ENCODE measurements around the gene DSCAML1. TPM values are rescaled to one million over a fixed set of nuclear protein-coding genes. Genes with fewer than 3 reads are reported as not detected.

The DSCAML1 gene
- total and polyA plus RNA-seq, 2 donors: 0.32 to 0.47 TPM

- WGBS: 94% methylated on average over 4 of the region's 4 CpGs
- Histone ChIP-seq H3K27me3 (ENCODE audit: control insufficient read depth in 2 of 2, insufficient read depth in 1 of 2, low read length in 1 of 2) (peaks cover 7 to 58% of the 10 kb centered on the region in 2 donors), H3K9me3 (ENCODE audit: control insufficient read depth in 2 of 2, insufficient read depth in 1 of 2, low read length in 1 of 2) (no peaks in the 10 kb centered on the region), H3K4me1 (ENCODE audit: control insufficient read depth in 2 of 2, insufficient read depth in 2 of 2, low read length in 2 of 2) (no peaks in the 10 kb centered on the region), H3K36me3 (ENCODE audit: control insufficient read depth in 2 of 2, insufficient read depth in 2 of 2, low read length in 1 of 2) (no peaks in the 10 kb centered on the region), H3K4me3 (ENCODE audit: low read length in 2 of 2) (no peak overlapping the region), H3K27ac (ENCODE audit: low read depth in 1 of 2, low read length in 1 of 2) (no peak overlapping the region)
- no peak for DNase-seq (ENCODE audit: low read depth in 6 of 9, low spot score in 9 of 9)
These were observed 7.8 kb downstream of the DSCAML1 start for GRCh38 chr11:117789241-117789640.

GRCh38 chr11:117786135-117786870 is 10.7 kb downstream of the DSCAML1 start:
- Histone ChIP-seq H3K27me3 (ENCODE audit: control insufficient read depth in 2 of 2, insufficient read depth in 1 of 2, low read length in 1 of 2) (peaks cover 0 to 35% of the 10 kb centered on the region in 2 donors), H3K4me1 (ENCODE audit: control insufficient read depth in 2 of 2, insufficient read depth in 2 of 2, low read length in 2 of 2) (no peaks in the 10 kb centered on the region), H3K36me3 (ENCODE audit: control insufficient read depth in 2 of 2, insufficient read depth in 2 of 2, low read length in 1 of 2) (no peaks in the 10 kb centered on the region), H3K9me3 (ENCODE audit: control insufficient read depth in 2 of 2, insufficient read depth in 1 of 2, low read length in 1 of 2) (no peaks in the 10 kb centered on the region), H3K27ac (ENCODE audit: low read depth in 1 of 2, low read length in 1 of 2) (no peak overlapping the region), H3K4me3 (ENCODE audit: low read length in 2 of 2) (no peak overlapping the region)
- 83% methylated on average over 14 of the region's 14 CpGs for WGBS
- DNase-seq (ENCODE audit: low read depth in 6 of 9, low spot score in 9 of 9): no peak

GRCh38 chr11:117782101-117782500 is 14.9 kb downstream of the DSCAML1 start:
- H3K9me3 ChIP-seq (ENCODE audit: control insufficient read depth in 2 of 2, insufficient read depth in 1 of 2, low read length in 1 of 2): no peaks in the 10 kb centered on the region
- H3K27ac ChIP-seq (ENCODE audit: low read depth in 1 of 2, low read length in 1 of 2): no peak overlapping the region
- DNase-seq (ENCODE audit: low read depth in 6 of 9, low spot score in 9 of 9): no peak
- 93% methylated on average over 11 of the region's 11 CpGs for WGBS
- no peaks in the 10 kb centered on the region for H3K36me3 ChIP-seq (ENCODE audit: control insufficient read depth in 2 of 2, insufficient read depth in 2 of 2, low read length in 1 of 2)
- no peaks in the 10 kb centered on the region for H3K4me1 ChIP-seq (ENCODE audit: control insufficient read depth in 2 of 2, insufficient read depth in 2 of 2, low read length in 2 of 2)
- peaks cover 0 to 35% of the 10 kb centered on the region in 2 donors for H3K27me3 ChIP-seq (ENCODE audit: control insufficient read depth in 2 of 2, insufficient read depth in 1 of 2, low read length in 1 of 2)
- no peak overlapping the region for H3K4me3 ChIP-seq (ENCODE audit: low read length in 2 of 2)

DNA sequence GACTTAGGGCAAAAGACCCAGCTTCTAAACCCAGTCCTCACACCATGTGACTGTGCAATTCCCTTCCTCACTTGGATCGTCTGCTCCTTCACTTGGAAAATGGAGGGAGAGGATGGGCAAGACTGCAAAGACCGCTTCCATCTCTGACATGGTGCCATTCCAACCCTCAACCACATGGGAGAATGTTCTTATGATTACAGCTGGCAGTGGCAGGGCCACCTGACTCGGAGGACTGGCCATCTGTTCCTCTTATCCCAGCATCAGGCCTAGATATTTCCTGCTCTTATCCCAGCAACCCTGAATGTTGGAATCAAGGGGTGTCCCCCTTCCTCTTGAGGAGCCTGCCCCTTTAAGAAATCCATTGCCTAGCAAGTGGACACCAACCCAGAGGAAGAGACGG is 15.4 kb downstream of the DSCAML1 start:
- peaks cover 0 to 32% of the 10 kb centered on the region in 2 donors for H3K27me3 ChIP-seq (ENCODE audit: control insufficient read depth in 2 of 2, insufficient read depth in 1 of 2, low read length in 1 of 2)
- no peaks in the 10 kb centered on the region for H3K4me1 ChIP-seq (ENCODE audit: control insufficient read depth in 2 of 2, insufficient read depth in 2 of 2, low read length in 2 of 2)
- WGBS: 96% methylated on average over 4 of the region's 4 CpGs
- DNase-seq (ENCODE audit: low read depth in 6 of 9, low spot score in 9 of 9): no peak
- no peaks in the 10 kb centered on the region for H3K9me3 ChIP-seq (ENCODE audit: control insufficient read depth in 2 of 2, insufficient read depth in 1 of 2, low read length in 1 of 2)
- H3K27ac ChIP-seq (ENCODE audit: low read depth in 1 of 2, low read length in 1 of 2): no peak overlapping the region
- no peaks in the 10 kb centered on the region for H3K36me3 ChIP-seq (ENCODE audit: control insufficient read depth in 2 of 2, insufficient read depth in 2 of 2, low read length in 1 of 2)
- H3K4me3 ChIP-seq (ENCODE audit: low read length in 2 of 2): no peak overlapping the region

DNA sequence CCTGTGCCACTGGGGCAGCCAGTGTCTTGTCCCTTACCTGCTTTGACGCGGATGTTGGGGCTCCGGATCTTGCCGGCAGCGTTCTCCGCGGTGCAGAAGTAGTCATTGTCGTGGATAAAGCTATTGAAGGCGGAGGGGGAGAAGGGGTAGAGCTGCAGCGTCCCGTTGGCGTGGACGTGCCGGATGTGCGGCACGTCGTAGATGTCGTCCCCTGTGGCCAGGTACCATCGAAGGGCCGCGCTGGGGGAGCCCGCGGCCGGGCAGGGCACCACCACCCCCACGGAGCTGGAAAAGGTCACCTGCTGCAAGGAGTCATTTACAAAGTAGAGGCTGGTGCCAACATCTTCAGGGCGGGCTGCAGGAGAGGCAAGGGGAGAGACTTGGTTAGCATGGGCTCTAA is 16.6 kb downstream of the DSCAML1 start:
- H3K4me1 ChIP-seq (ENCODE audit: control insufficient read depth in 2 of 2, insufficient read depth in 2 of 2, low read length in 2 of 2): no peaks in the 10 kb centered on the region
- no peaks in the 10 kb centered on the region for H3K36me3 ChIP-seq (ENCODE audit: control insufficient read depth in 2 of 2, insufficient read depth in 2 of 2, low read length in 1 of 2)
- no peak for DNase-seq (ENCODE audit: low read depth in 6 of 9, low spot score in 9 of 9)
- WGBS: 94% methylated on average over 26 of the region's 26 CpGs
- no peak overlapping the region for H3K27ac ChIP-seq (ENCODE audit: low read depth in 1 of 2, low read length in 1 of 2)
- no peak overlapping the region for H3K4me3 ChIP-seq (ENCODE audit: low read length in 2 of 2)
- H3K9me3 ChIP-seq (ENCODE audit: control insufficient read depth in 2 of 2, insufficient read depth in 1 of 2, low read length in 1 of 2): no peaks in the 10 kb centered on the region
- H3K27me3 ChIP-seq (ENCODE audit: control insufficient read depth in 2 of 2, insufficient read depth in 1 of 2, low read length in 1 of 2): peaks cover 0 to 29% of the 10 kb centered on the region in 2 donors

GRCh38 chr11:117774553-117774952 is 22.5 kb downstream of the DSCAML1 start:
- Histone ChIP-seq H3K36me3 (ENCODE audit: control insufficient read depth in 2 of 2, insufficient read depth in 2 of 2, low read length in 1 of 2) (no peaks in the 10 kb centered on the region), H3K27ac (ENCODE audit: low read depth in 1 of 2, low read length in 1 of 2) (no peak overlapping the region)
- WGBS: 97% methylated on average over 3 of the region's 3 CpGs

DNA sequence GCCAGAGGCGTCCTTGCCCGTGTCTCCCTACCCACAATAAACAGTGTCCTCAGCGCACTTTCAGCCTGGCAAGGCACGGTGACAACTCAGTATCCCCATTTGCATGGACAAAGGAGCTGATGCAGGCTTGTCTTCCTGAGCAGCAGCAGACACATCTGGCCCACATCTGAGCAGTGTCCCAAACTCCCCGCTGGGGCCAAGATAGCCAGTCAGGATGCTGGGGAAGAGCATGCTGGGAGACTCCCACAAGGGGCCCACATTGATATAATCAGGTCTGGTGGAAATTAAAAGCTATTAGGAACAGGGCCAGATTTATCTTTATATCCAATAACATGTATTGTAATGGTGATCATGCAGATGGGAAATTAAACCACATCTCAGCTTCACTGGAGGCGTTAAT is 24.7 kb downstream of the DSCAML1 start:
- Histone ChIP-seq H3K27me3 (ENCODE audit: control insufficient read depth in 2 of 2, insufficient read depth in 1 of 2, low read length in 1 of 2) (peaks cover 0 to 2% of the 10 kb centered on the region in 2 donors), H3K36me3 (ENCODE audit: control insufficient read depth in 2 of 2, insufficient read depth in 2 of 2, low read length in 1 of 2) (no peaks in the 10 kb centered on the region), H3K4me1 (ENCODE audit: control insufficient read depth in 2 of 2, insufficient read depth in 2 of 2, low read length in 2 of 2) (no peaks in the 10 kb centered on the region), H3K4me3 (ENCODE audit: low read length in 2 of 2) (no peak overlapping the region), H3K9me3 (ENCODE audit: control insufficient read depth in 2 of 2, insufficient read depth in 1 of 2, low read length in 1 of 2) (no peaks in the 10 kb centered on the region), H3K27ac (ENCODE audit: low read depth in 1 of 2, low read length in 1 of 2) (no peak overlapping the region)
- 97% methylated on average over 6 of the region's 6 CpGs for whole genome bisulfite sequencing
- no peak for DNase-seq (ENCODE audit: low read depth in 6 of 9, low spot score in 9 of 9)

More at GRCh38 chr11:117774553-117774952, 22.5 kb downstream of the DSCAML1 start:
- DNase-seq (ENCODE audit: low read depth in 6 of 9, low spot score in 9 of 9): no peak
- H3K4me1 ChIP-seq (ENCODE audit: control insufficient read depth in 2 of 2, insufficient read depth in 2 of 2, low read length in 2 of 2): no peaks in the 10 kb centered on the region
- peaks cover 0 to 9% of the 10 kb centered on the region in 2 donors for H3K27me3 ChIP-seq (ENCODE audit: control insufficient read depth in 2 of 2, insufficient read depth in 1 of 2, low read length in 1 of 2)
- H3K9me3 ChIP-seq (ENCODE audit: control insufficient read depth in 2 of 2, insufficient read depth in 1 of 2, low read length in 1 of 2): no peaks in the 10 kb centered on the region
- H3K4me3 ChIP-seq (ENCODE audit: low read length in 2 of 2): no peak overlapping the region

DNA sequence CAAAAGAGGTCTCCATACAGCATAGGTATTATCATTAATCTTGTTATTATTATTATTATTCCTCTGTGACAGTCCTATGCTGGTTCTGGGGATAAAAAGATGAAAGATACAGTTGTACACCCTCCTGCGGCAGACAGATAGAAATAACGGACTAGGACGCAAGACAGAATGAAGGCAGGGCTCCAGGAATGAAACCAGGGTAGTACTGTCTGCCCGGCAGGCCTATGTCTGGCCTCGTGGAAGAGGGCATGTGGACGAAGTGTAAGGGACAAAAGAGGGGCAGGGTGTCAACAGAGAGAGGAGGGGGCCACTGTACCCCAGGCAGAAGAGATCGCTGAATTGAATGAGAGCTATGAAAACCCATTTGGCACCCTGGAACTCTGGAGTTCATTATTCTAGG is 25.2 kb downstream of the DSCAML1 start:
- 97% methylated on average over 7 of the region's 7 CpGs for WGBS
- peaks cover 0 to 2% of the 10 kb centered on the region in 2 donors for H3K27me3 ChIP-seq (ENCODE audit: control insufficient read depth in 2 of 2, insufficient read depth in 1 of 2, low read length in 1 of 2)
- H3K36me3 ChIP-seq (ENCODE audit: control insufficient read depth in 2 of 2, insufficient read depth in 2 of 2, low read length in 1 of 2): no peaks in the 10 kb centered on the region
- no peak overlapping the region for H3K27ac ChIP-seq (ENCODE audit: low read depth in 1 of 2, low read length in 1 of 2)
- no peak overlapping the region for H3K4me3 ChIP-seq (ENCODE audit: low read length in 2 of 2)
- no peak for DNase-seq (ENCODE audit: low read depth in 6 of 9, low spot score in 9 of 9)
- H3K9me3 ChIP-seq (ENCODE audit: control insufficient read depth in 2 of 2, insufficient read depth in 1 of 2, low read length in 1 of 2): no peaks in the 10 kb centered on the region
- H3K4me1 ChIP-seq (ENCODE audit: control insufficient read depth in 2 of 2, insufficient read depth in 2 of 2, low read length in 2 of 2): no peaks in the 10 kb centered on the region

GRCh38 chr11:117771197-117771596 is 25.8 kb downstream of the DSCAML1 start:
- WGBS: 95% methylated on average over 6 of the region's 6 CpGs
- Histone ChIP-seq H3K27ac (ENCODE audit: low read depth in 1 of 2, low read length in 1 of 2) (no peak overlapping the region), H3K9me3 (ENCODE audit: control insufficient read depth in 2 of 2, insufficient read depth in 1 of 2, low read length in 1 of 2) (no peaks in the 10 kb centered on the region), H3K27me3 (ENCODE audit: control insufficient read depth in 2 of 2, insufficient read depth in 1 of 2, low read length in 1 of 2) (peaks cover 0 to 6% of the 10 kb centered on the region in 2 donors), H3K36me3 (ENCODE audit: control insufficient read depth in 2 of 2, insufficient read depth in 2 of 2, low read length in 1 of 2) (no peaks in the 10 kb centered on the region), H3K4me1 (ENCODE audit: control insufficient read depth in 2 of 2, insufficient read depth in 2 of 2, low read length in 2 of 2) (no peaks in the 10 kb centered on the region), H3K4me3 (ENCODE audit: low read length in 2 of 2) (no peak overlapping the region)
- no peak for DNase-seq (ENCODE audit: low read depth in 6 of 9, low spot score in 9 of 9)

All from thymus (tissue), 11 donors.